Gastroesophageal sphincter (tissue), 3 donors: Measurements from ENCODE around the gene SH3PXD2A.

Source experiments
- EP300 ChIP-seq: sonication (generic); formaldehyde crosslinking; IDR thresholded peaks from one replicate; pipeline ENCODE4 v1.6.1; 2017; ENCODE audit warnings: antibody characterized with exemption, mild to moderate bottlenecking
- POLR2A ChIP-seq, 2 donors: fragments of 450-650 bp; IDR thresholded peaks; one replicate each; pipeline ENCODE4 v1.6.1; 2017; ENCODE audit warnings: antibody characterized with exemption in 2 of 2, mild to moderate bottlenecking in 2 of 2, moderate library complexity in 1 of 2
- POLR2AphosphoS5 ChIP-seq: sonication (generic); formaldehyde crosslinking; IDR thresholded peaks from one replicate; pipeline ENCODE4 v1.6.1; 2017; ENCODE audit warnings: antibody characterized with exemption
- TF ChIP-seq, protein P1 (sequence below), 4 experiments: fragments of 200-600 bp in 2 of 4; fragments of 450-650 bp in 2 of 4; sonication (generic) in 1 of 4; IDR thresholded peaks; one replicate each; pipeline ENCODE4 v1.5.1; 2017 to 2019; ENCODE audit warnings: antibody characterized with exemption in 4 of 4, mild to moderate bottlenecking in 2 of 4, moderate library complexity in 2 of 4

DNA sequence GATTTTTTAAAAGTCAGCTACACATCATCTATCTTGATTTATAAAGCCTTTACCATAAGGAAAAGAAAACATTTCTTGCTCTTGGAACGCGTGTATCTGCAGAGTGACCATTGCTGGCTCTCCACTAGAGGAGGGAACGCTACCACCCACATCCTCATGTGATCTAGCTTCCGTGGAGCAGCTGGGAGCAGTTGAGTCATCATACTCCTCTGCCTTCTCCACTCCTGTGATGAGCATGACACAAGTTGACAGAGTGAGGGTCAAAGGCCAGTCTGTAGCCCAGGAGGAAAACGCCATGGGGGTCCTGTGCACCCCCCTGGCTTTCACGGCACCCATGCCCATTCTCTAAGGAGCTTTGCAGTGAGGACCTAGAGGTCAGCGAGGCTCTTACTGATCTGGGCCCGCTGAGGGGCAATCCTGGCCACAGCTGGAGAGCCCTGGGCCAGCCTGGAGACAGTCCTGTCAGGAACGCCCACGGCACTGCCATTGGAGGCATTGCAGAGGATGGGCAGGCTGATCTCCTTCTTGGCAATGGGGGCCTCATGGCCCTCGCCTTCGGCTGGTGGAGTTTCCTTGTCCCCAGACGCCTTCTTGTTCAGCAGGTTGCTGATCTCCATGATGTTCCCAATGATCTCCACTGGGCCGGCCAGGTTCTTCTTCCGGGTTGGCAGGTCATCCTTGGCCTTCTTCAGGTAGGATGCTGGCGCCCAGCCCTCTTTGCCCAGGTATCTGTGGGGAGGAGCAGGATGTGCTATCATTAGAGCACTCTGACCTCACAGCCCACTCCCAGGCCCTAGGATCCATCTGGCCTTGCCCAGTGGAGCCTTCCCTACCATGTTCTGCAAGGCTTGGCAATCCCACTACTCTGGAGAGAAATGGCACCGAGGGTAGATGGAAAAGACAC, 242.7 kb downstream of the SH3PXD2A start:
- TF ChIP-seq, protein P1, sequence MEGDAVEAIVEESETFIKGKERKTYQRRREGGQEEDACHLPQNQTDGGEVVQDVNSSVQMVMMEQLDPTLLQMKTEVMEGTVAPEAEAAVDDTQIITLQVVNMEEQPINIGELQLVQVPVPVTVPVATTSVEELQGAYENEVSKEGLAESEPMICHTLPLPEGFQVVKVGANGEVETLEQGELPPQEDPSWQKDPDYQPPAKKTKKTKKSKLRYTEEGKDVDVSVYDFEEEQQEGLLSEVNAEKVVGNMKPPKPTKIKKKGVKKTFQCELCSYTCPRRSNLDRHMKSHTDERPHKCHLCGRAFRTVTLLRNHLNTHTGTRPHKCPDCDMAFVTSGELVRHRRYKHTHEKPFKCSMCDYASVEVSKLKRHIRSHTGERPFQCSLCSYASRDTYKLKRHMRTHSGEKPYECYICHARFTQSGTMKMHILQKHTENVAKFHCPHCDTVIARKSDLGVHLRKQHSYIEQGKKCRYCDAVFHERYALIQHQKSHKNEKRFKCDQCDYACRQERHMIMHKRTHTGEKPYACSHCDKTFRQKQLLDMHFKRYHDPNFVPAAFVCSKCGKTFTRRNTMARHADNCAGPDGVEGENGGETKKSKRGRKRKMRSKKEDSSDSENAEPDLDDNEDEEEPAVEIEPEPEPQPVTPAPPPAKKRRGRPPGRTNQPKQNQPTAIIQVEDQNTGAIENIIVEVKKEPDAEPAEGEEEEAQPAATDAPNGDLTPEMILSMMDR (IDR thresholded peaks at IDR 0.05), result peak in 1 of 4 experiments; percentile 8
- no peak for TF ChIP-seq POLR2AphosphoS5
- TF ChIP-seq POLR2A (IDR thresholded peaks at IDR 0.05), result no peak
- TF ChIP-seq EP300, result no peak
